HG03097 (cell line): ENCODE measurements around the gene ZNF2.
A peak's percentile ranks its signal among the peaks of the same experiment; 100 is the strongest.
"Not testable (repeated sequence)": the region's sequence is repeated elsewhere in the genome, so short reads cannot be mapped to it uniquely, and the experiment has no call there.

Source experiments
- ATAC-seq: cut with Tn5 transposase; IDR thresholded peaks from one replicate; pipeline ENCODE4 v1.9.1; 2021; ENCODE audit not compliant: unreplicated experiment, low FRiP score

Gene ZNF2

DNA sequence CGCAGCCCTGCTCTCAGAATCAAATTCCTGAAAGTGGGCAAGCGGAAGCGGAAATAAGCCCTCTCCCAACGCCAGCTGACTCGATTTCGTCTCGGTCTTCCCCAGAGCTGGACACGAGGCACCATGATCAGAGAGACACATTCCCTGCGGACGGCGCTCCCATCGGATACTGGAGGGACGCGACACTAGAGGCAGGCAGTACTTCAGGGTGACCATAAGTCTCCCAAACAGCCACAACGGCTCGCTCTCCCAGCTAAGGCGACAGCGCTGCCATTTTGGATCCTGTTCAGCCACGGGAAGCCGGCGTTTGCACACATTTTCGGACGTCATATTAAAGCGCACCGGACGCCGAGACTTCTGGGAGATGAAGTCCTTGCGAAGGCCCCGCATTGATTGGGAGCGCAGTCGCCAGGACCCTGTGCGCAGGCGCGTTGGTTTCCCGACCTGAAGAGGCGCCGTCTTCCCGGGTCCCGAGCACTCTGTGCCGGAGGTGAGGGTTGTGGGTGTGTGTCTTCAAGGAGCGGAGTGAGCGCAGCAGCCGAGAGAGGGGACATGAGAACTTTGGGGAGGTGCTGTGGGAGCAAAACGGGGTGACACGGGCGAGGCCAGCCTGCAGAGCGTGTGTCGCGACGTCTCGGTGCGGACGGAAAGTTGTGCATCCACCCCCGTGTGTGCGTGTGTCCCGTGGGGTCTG, at the start of gene ZNF2:
Gene ZNF2 (plus strand): TSS at position 439 of the 694 bp plus-strand sequence. CDS start 10,418 bp downstream, outside the sequence.
- peak; percentile 91 for ATAC-seq

DNA sequence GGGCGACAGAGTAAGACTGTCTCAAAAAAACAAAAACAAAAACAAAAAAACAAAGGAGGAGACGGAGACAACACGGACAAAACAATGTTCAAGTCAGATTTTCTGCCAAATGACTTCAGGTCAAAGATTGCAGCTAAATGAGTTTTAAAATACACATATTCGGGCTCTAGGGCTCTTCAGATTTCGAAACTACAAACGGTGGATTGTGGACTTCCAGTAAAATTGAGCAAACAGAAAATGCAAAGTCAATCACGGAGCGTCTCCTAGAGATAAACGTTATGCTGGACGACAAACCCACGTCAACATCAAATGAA, 44.6 kb upstream of the ZNF2 start:
- no peak for ATAC-seq

DNA sequence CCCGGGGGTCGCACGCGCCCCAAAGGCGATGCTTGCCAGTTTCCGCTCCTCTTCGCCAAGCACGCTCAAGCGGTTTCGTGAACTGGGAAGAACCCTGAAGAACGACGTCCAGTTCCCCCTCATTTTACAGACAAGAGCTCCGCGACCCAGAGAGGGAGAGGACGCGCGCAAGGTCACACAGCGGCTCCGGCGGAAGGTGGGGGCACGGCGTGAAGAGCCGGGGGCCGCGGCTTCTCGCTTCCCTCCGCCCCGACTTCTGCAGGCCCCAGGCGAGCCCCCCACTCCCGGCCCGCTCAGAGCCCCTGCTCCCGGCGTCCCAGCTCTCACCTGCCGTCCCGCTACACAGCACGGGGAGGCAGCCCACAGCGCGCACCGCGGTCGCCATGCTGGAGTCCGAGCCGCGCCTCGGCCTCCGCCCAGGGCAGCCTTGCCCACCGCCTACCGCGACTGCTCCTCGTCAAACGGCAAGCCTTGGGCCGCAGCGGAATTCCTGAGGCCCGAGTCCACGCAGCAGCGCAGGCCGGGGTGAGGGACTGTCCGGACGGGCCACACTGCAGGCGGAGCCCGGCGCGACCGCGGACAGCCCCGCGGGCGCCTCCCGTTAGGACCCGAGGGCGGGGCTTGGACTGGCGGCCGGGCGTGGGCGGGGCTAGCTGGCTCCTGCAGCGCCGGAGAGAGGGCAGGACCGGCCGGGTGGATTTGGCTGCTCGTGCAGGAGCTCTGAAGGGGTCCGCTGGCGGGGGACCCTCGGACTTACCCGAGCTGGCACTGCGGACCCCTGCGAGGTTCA, 44.0 kb upstream of the ZNF2 start, which contains the start of gene MRPS5:
Gene MRPS5 (minus strand): TSS at position 402 of the 790 bp plus-strand sequence. CDS start 17 bp downstream, at position 385.
- ATAC-seq = peak; percentile 95

DNA sequence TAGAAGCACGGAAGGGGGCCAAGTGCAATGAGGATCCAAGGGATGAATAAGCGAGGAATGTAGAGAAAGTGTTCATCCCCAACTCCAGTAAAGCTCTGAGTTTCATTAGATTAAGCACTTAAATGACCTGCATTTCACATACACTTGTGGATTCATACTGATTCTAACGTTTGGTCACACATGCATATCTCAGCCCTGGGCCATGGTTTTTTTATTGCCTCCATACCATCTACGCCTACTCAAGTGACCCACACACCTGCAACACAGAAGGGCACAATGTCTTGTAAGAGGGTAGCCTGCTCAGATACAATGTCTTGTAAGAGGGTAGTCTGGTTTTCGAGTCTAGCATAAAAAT, 43.4 kb upstream of the ZNF2 start:
- peak; percentile 8 for ATAC-seq

DNA sequence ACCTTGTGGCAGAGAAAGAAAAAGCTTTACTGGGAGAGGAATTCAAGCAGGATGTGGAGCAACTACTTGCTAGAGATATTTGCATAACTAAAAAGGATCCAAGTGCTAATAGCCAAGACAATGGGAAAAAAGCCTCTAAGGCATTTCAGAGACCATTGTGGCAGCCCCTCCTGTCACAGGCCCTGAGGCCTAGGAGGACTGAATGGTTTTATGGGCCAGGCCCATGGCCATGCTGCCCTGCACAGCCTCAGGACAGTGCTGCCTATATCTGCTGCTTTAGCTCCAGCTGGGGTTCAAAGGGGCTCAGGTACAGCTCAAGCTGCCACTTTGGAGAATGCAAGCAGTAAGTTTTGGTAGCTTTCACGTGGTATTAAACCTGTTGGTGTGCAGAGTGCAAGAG, 26.9 kb upstream of the ZNF2 start:
- ATAC-seq = no peak

DNA sequence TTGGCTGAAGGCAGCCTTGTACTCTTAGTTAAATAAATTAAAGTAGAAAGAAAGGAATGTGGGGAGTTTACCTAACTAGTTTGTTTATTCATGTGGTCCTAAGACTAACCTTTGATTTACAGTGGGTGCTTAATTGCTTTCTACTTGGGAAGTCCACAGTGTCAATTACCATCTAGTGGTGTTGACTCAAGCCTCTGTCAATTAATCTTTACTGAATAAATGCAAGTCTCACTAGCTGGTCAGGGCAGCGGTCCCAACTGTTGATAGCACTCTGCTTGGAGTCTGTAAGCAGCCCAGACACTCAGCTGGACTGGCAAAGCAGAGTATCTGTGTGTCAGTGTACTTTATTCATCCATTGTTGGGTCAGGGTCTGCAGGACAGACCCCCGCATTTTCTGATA, 21.8 kb upstream of the ZNF2 start:
- no peak for ATAC-seq

DNA sequence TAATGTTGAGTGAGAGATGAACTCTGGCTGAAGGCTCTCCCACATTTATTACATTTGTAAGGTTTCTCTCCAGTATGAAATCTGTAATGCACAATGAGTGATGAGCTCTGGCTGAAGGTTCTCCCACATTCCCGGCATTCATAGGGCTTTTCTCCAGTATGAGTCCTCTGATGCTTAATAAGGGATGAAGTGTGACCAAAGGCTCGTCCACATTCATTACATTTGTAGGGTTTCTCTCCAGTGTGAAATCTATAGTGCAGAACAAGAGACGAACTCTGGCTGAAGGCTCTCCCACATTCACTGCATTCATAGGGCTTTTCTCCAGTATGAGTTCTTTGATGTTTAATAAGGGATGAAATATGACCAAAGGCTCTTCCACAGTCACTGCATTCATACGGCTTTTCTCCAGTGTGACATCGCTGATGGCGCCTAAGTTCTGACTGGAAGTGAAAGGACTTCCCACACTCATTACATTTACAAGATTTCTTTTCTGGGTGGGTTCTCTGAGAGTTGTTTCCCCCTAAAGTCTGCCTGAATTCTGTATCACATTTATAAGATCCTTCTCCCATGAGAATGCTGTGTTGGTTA, 16.1 kb upstream of the ZNF2 start:
- ATAC-seq = no peak

DNA sequence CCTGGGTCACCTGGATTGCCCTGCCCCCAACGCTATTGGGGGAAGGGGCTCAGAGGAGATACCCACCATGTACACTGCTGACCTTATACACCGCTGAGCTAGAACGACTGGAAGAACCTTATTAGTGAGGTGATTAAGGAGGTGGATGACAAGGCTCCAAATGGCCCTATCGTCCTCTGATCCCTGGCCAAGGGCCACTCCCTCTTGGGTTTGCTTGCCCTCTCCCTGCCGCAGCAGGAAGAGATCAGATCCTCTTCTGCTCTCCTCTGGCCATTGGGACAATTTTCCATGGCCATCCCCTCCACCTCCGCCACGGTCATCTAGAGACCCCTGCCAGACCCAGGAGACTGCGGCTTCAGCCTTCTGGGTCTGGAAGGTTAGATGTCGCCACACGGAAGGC, 7.2 kb upstream of the ZNF2 start:
- ATAC-seq = no peak

DNA sequence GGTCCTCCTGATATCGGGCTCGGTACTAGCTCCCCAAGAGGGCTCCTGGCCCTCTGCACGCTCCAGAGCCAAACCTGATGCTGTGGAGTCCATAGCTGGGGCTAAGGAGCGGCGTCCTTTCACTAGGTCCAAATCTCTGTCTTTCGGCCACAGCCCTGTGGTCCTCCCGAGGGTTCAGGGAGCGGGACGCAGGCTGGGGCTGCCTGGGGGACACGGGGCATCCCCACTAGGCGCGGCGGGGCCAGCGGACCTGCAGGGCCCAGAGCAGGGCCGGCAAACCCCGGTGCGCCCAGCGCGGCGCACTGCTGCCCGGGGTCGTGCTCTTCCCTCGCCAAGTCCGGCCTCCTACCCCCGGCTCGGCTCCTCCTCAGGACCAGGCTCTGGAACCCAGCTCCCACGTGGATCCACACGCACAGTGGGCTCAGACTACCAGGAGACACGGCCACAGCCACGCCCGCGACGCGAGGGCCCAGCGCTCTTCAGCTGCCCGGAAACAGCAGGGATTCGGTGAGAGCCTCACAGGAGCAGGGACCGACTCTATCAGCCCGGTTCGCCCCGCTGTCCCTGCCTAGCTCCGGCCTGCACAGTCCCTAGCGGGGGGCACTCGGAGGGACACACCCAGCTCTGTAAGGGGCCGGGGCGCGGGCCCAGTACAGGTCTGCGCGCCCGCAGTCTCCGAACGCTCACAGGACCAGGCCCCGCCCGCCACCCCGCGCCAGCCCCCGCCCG, 6.6 kb upstream of the ZNF2 start:
- ATAC-seq = peak; percentile 32

DNA sequence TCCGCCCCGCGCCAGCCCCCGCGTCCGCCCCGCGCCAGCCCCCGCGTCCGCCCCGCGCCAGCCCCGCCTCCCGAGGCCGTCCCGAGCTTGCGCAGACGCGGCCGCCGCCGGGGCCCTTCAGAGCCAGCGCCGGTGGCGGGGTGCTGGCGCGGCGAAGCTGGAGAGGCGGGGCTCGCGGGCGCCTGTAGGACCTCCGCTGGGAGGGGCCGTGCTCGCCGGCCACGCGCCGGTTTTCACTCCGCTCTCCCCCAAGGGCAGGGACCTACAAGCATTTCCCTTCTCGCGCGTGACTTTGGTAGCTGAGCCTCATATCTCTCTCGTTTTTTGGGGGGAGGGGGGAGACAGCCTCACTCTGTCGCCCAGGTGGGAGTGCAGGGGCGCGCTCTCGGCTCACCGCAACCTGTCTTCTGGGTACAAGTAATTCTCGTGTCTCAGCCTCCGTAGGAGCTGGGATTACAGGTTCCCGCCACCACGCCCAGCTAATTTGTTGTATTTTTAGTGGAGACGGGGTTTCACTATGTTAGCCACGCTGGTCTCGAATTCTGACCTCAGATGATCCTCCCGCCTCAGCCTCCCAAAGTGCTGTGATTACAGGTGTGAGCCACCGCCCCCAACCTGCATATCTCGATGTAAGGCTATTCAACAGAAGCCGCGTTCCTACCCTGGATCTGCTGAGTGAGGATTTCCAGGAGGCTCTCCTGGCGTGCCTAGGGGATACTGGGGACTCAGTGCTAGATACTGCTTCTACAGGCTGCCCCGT, 5.7 kb upstream of the ZNF2 start, which contains the start of gene ZNF514:
Gene ZNF514 (minus strand): TSS at position 159 of the 760 bp plus-strand sequence. CDS start 6,595 bp downstream, outside the sequence.
- peak; percentile 80 for ATAC-seq

DNA sequence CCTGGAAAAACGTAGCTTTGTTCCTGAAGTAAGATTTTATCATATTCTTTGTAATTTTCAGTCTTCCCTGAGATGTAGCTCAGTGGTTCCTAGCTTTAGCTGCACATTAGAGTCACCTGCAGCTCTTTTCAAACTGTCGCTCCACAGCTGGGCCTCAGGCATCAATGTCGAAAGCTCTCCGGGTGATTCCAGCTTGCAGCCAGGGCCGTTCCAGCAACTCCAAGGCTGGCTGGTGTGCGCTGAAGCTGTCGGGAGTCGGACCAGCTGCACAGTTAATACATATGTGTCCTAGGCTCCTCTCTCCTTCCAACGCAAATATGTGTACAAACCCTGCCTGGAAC, 609 bp upstream of the ZNF2 start:
- peak; percentile 8 for ATAC-seq

DNA sequence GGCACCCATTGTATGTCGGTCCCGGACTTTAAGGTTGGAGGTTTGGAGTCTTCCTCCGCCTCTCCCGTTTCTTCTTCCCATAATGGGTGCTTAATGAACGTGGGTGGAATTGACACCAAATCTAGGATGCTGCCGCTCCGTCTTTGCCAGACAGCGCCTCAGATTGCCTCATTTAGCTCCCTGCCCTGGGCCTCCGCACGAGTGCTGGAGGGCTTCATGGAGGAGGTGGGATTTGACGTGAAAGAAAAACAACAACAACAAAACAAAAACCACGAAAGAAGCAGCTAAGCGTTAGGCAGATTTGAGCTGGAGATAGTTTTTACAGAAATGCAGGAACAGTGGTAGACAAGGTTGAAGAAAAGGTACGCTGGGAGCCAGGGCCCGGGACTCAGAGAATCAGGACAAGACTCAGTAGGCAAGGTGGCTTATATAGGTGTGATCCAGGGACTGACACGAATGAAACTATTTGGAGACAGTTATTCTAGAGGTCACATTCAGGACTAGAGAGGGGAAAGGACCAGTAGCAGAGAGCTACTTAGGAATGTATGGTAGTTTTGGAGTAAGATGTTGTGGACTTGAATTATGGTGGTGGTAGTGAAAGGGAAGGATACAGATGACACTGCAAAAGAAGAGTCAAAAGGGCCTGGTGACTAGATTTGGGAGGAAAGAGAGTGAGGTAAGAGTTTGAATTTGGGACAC, 605 bp downstream of the ZNF2 start:
- no peak for ATAC-seq

DNA sequence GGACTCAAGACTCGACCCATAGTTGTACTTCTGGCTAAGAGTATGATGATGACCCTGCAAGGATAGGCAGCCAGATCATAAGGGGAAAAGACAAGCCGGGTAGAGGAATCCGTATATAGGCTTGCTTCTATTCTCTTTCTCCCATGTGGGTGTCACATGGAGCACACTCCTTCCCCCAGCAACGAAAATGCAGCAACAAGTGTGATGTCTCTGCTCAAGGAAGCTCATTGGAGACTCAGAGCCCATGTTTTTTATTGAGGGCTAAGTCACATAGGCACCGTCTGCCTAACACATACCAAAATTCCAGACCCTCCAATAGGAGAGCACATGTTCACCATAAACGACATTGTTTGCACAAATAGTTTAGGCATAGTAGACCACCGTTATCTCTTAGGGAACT, 6.3 kb downstream of the ZNF2 start:
- ATAC-seq = no peak

DNA sequence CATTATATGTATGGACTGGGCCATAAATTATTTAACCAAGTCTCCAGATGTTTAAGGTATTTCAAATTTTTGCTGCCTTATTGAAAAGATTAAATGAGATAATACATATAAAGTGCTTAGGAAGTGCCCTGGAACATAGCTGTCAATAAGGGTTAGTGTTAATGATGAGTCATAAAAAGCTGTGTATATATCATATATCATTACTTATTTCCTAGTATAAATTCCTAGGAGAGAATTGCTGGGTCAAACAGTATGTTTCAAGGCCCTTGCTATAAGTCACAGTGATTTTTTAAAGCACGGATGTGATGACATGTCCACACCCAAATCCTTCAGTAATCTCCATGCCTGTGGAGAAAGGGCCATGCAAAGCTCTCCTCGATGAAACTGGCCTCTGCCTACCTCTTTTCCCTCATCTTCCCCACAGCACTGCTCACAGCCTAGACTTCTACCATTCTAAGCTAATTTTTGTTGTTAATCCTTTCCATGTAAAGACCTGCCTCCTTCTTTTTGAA, 8.5 kb downstream of the ZNF2 start:
- ATAC-seq = no peak

DNA sequence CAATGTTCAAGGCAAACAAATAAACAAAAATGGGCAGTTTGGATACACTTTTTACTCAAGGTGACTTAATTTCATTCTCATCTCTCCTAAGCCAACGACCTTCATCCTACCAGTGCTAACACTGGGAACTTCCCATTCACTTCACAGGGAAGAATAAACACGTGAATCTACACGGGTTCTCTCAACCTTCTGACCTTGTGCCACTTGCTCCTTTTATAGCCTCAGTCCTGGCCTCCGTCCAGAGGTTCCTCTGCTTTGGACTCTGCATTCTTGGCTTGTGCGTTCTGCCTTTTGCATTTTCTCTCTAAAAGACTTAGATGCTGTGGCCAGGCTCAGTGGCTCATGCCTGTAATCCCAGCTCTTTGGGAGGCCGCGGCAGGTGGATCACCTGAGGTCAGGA, 13.8 kb downstream of the ZNF2 start:
- ATAC-seq = no peak

DNA sequence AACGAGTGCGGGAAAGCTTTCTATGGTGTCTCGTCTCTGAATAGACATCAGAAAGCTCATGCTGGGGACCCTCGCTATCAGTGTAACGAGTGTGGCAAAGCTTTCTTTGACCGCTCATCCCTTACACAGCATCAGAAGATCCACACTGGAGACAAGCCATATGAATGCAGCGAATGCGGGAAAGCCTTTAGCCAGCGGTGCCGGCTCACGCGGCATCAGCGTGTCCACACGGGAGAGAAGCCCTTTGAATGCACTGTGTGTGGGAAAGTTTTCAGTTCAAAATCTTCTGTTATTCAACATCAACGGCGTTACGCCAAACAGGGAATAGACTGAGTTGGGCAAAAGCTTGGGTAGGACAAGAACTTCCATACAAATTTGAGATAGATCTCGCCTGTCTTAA, 16.2 kb downstream of the ZNF2 start:
- no peak for ATAC-seq

DNA sequence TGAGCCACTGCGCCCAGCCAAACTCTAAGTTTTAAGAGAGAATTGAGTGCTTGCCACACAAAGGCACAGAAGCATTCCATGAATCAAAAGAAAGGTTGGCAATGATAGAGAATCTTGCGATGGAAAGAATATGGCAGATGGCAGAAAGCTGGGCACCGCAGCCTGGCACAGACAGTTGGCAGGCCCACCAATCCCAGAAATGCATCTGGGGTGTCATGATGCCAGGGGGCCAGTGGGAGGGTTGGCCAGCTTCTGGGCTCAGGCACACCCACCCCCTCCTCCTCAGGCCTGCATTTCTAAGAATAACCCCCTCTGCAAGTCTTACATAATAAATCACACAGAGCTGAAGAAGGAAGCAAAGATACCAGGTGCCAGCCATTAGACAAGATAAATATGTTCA, 19.6 kb downstream of the ZNF2 start:
- no peak for ATAC-seq

DNA sequence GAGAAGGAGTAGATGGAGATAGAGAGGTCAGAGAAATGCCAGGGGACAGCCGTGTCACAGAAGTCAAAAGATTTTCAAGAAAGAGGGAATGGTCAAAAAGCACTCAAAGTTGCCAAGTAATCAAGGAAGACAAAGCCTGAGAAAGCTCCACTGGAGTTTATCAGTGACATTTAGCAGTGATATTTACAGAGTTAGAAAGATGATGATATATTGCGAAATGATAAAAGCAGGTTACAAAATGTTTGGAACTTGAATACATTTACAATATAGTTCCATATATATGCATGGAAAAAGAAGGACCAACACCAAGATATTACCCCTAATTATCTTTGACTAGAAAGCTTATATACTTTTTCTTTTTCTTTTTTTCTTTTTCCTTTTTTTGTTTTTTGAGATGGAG, 20.4 kb downstream of the ZNF2 start:
- no peak for ATAC-seq

DNA sequence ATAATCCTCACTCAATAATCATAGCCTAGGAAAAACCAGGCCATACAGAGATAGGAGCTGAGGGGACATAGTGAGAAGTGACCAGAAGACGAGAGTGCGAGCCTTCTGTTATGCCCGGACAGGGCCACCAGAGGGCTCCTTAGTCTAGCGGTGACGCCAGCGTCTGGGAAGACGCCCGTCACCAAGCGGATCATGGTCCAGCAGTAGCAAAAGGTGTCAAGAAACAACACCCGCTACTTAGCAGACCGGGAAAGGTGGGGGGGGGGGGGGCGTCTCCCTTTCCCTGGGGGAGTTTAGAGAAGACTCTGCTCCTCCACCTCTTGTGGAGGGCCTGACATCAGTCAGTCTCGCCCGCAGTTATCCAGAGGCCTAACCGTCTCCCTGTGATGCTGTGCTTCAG, 27.3 kb downstream of the ZNF2 start:
- not testable (repeated sequence) for ATAC-seq

DNA sequence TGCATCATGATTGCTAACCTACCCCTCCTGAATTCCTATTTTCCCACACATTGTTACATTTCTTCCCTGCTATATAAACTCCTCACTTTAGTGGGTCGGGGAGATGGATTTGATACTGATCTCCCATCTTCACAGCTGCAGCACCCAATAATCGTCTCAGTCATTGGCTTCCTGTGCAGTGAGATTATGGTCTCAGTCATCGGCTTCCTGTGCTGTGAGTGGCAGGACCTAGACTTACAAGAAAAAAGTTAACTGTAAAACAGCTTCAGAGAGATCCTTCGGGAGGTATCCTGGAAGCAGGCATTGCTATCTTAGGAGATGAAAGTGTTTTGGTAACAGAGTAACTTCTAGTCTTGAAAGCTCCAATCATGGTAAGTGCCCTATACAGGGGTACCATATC, 38.3 kb downstream of the ZNF2 start:
- ATAC-seq = no peak
